GM23338 (cell line): Measurements from ENCODE around the gene JAM2. TPM values are rescaled to one million over a fixed set of nuclear protein-coding genes. Genes with fewer than 3 reads are reported as not detected.
A peak's percentile ranks its signal among the peaks of the same experiment; 100 is the strongest.

ENCODE experiments used
- ATAC-seq: fragments of 200-7000 bp; cut with Tn5 transposase; 3 replicates; pipeline ENCODE4 v1.9.1; 2020
- DNase-seq: peaks from one replicate; pipeline ENCODE4 v3.0.0-alpha.2; 2015; ENCODE audit warnings: low spot score
- H2AFZ ChIP-seq: fragments of 200-600 bp; sonication (generic); 2 replicates; pipeline ENCODE4 v1.8.0; 2016; ENCODE audit warnings: antibody characterized with exemption, mild to moderate bottlenecking, moderate library complexity
- H3F3A ChIP-seq: fragments of 200-600 bp; sonication (generic); replicated peaks from 2 replicates; pipeline ENCODE4 v1.8.0; 2017; ENCODE audit warnings: antibody characterized with exemption, mixed run types, low read depth
- H3K27ac ChIP-seq: fragments of 200-600 bp; sonication (generic); 2 replicates; pipeline ENCODE4 v1.6.1; 2016; ENCODE audit warnings: low read depth
- H3K27me3 ChIP-seq: fragments of 200-600 bp; sonication (generic); 2 replicates; pipeline ENCODE4 v1.8.0; 2016; ENCODE audit warnings: mild to moderate bottlenecking, mixed run types, moderate library complexity; ENCODE audit not compliant: insufficient read depth
- H3K36me3 ChIP-seq: fragments of 200-600 bp; sonication (generic); 2 replicates; pipeline ENCODE4 v1.8.0; 2016; ENCODE audit warnings: mild to moderate bottlenecking; ENCODE audit not compliant: insufficient read depth
- H3K4me1 ChIP-seq: fragments of 200-600 bp; sonication (generic); 2 replicates; pipeline ENCODE4 v1.8.0; 2016; ENCODE audit warnings: mild to moderate bottlenecking, moderate library complexity; ENCODE audit not compliant: insufficient read depth
- H3K4me2 ChIP-seq: fragments of 200-600 bp; sonication (generic); 2 replicates; pipeline ENCODE4 v1.7.1; 2017; ENCODE audit warnings: mixed run types
- H3K4me3 ChIP-seq: fragments of 200-600 bp; sonication (generic); 2 replicates; pipeline ENCODE4 v1.6.1; 2016; ENCODE audit warnings: mixed run types
- H3K79me2 ChIP-seq: fragments of 200-600 bp; sonication (generic); replicated peaks from 2 replicates; pipeline ENCODE4 v1.8.0; 2017; ENCODE audit warnings: mild to moderate bottlenecking; ENCODE audit not compliant: insufficient read depth
- H3K9me2 ChIP-seq: fragments of 200-600 bp; sonication (generic); 2 replicates; pipeline ENCODE4 v1.8.0; 2017; ENCODE audit not compliant: insufficient read depth
- H4K20me1 ChIP-seq: fragments of 200-600 bp; sonication (generic); replicated peaks from 2 replicates; pipeline ENCODE4 v1.8.0; 2017; ENCODE audit warnings: mild to moderate bottlenecking; ENCODE audit not compliant: insufficient read depth
- H3K27ac Mint-ChIP-seq: 2 replicates; pipeline ENCODE4 v1.8.0; 2020; ENCODE audit warnings: inconsistent platforms, mild to moderate bottlenecking, moderate library complexity, mixed read lengths
- H3K27me3 Mint-ChIP-seq: 3 replicates; pipeline ENCODE4 v1.8.0; 2022; ENCODE audit warnings: low read depth, mild to moderate bottlenecking, moderate library complexity, mixed read lengths, inconsistent platforms; ENCODE audit not compliant: insufficient read depth, poor library complexity
- H3K36me3 Mint-ChIP-seq: 3 replicates; pipeline ENCODE4 v1.8.0; 2021; ENCODE audit warnings: low read depth, mild to moderate bottlenecking, inconsistent platforms, moderate library complexity, mixed read lengths
- H3K4me1 Mint-ChIP-seq: 3 replicates; pipeline ENCODE4 v1.8.0; 2020; ENCODE audit warnings: mild to moderate bottlenecking, inconsistent platforms, mixed read lengths
- H3K4me3 Mint-ChIP-seq: 3 replicates; pipeline ENCODE4 v1.8.0; 2021; ENCODE audit warnings: moderate library complexity, mild to moderate bottlenecking, inconsistent platforms, mixed read lengths
- H3K9me3 Mint-ChIP-seq: 3 replicates; pipeline ENCODE4 v1.8.0; 2020; ENCODE audit warnings: moderate library complexity, mild to moderate bottlenecking, inconsistent platforms, mixed read lengths
- CREB1 ChIP-seq: fragments of 250-450 bp; sonication (Bioruptor Pico); IDR thresholded peaks from 2 replicates; pipeline ENCODE4 v1.5.0; 2020; ENCODE audit warnings: low read depth, mild to moderate bottlenecking, moderate library complexity
- CTCF ChIP-seq, 2 experiments: fragments of 200-600 bp in 1 of 2; sonication (generic) in 1 of 2; conservative IDR thresholded peaks; 2 replicates each; pipeline versions ENCODE4 v1.5.1 to v1.6.1; 2016 to 2017; ENCODE audit warnings: antibody characterized with exemption in 2 of 2, low read depth in 2 of 2, mild to moderate bottlenecking in 2 of 2, moderate library complexity in 1 of 2
- ETS1 ChIP-seq: IDR thresholded peaks from 2 replicates; pipeline ENCODE4 v1.6.1; 2016; ENCODE audit warnings: antibody characterized with exemption
- EZH2 ChIP-seq: fragments of 200-600 bp; sonication (generic); IDR thresholded peaks from one replicate; pipeline ENCODE4 v1.8.0; 2017; ENCODE audit warnings: antibody characterized with exemption, mild to moderate bottlenecking, low read depth; ENCODE audit not compliant: unreplicated experiment
- EZH2phosphoT487 ChIP-seq: fragments of 200-600 bp; sonication (generic); IDR thresholded peaks from one replicate; pipeline ENCODE4 v1.8.1; 2018; ENCODE audit warnings: antibody characterized with exemption; ENCODE audit not compliant: unreplicated experiment
- JUNB ChIP-seq: IDR thresholded peaks from one replicate; pipeline ENCODE4 v1.6.1; 2016; ENCODE audit warnings: antibody characterized with exemption; ENCODE audit not compliant: unreplicated experiment
- NANOG ChIP-seq: IDR thresholded peaks from 2 replicates; pipeline ENCODE4 v1.6.1; 2016; ENCODE audit warnings: antibody characterized with exemption, borderline replicate concordance
- POLR2AphosphoS5 ChIP-seq: IDR thresholded peaks from 2 replicates; pipeline ENCODE4 v1.6.1; 2016; ENCODE audit warnings: antibody characterized with exemption, low read depth
- REST ChIP-seq: IDR thresholded peaks from one replicate; pipeline ENCODE4 v1.6.1; 2018; ENCODE audit warnings: antibody characterized with exemption; ENCODE audit not compliant: unreplicated experiment
- STAT1 ChIP-seq: IDR thresholded peaks from one replicate; pipeline ENCODE4 v1.6.1; 2016; ENCODE audit warnings: antibody characterized with exemption; ENCODE audit not compliant: unreplicated experiment
- ZNF114 ChIP-seq: fragments of 250-450 bp; sonication (Bioruptor Pico); IDR thresholded peaks from 2 replicates; pipeline ENCODE4 v1.5.0; 2020; ENCODE audit warnings: mild to moderate bottlenecking, moderate library complexity
- ZNF331 ChIP-seq: fragments of 250-450 bp; sonication (Bioruptor Pico); IDR thresholded peaks from 2 replicates; pipeline ENCODE4 v1.5.0; 2020; ENCODE audit warnings: low read depth, mild to moderate bottlenecking, moderate library complexity
- ZNF462 ChIP-seq: fragments of 250-450 bp; sonication (Bioruptor Pico); IDR thresholded peaks from 2 replicates; pipeline ENCODE4 v1.5.0; 2020; ENCODE audit warnings: mild to moderate bottlenecking, moderate library complexity
- polyA plus RNA-seq: library from polyadenylated mRNA; unstranded; fragments of >200 nt; fragmentation: Nextera tagmentation; extraction: Ambion mirVana; gene quantifications from 2 replicates; pipeline ENCODE4 v1.2.1, GENCODE V29; 2016
- total RNA-seq: library from RNA; depleted of rRNA; stranded (reverse); fragments of >200 nt; shearing (Covaris generic); gene quantifications from 2 replicates; pipeline ENCODE4 v1.2.3, GENCODE V29; 2014

JAM2 gene
- total and polyA plus RNA-seq, 2 experiments from 2014 or later: 4.9 to 14.6 TPM

- Mint-ChIP-seq H3K27ac (peak overlapping the region; percentile 48; the same call in 1 of the 2 replicates), H3K36me3 (peaks cover 28% of the 10 kb centered on the region), H3K4me3 (no peak overlapping the region), H3K9me3 (no peaks in the 10 kb centered on the region; the same call in 2 of the 3 replicates), H3K4me1 (peaks cover 16% of the 10 kb centered on the region), H3K27me3 (peaks cover 11% of the 10 kb centered on the region)
- no peak for TF ChIP-seq ZNF114
- no peak for TF ChIP-seq ETS1
- TF ChIP-seq CTCF (conservative IDR thresholded peaks at IDR 0.05; ENCODE audit: low read depth in 2 of 2): no peak
- no peak for TF ChIP-seq ZNF462 (CRISPR knock-in tag)
- no peak for TF ChIP-seq JUNB
- no peak for TF ChIP-seq EZH2phosphoT487
- no peak for TF ChIP-seq EZH2
- TF ChIP-seq STAT1: no peak
- no peak for TF ChIP-seq REST
- no peak for TF ChIP-seq NANOG
- no peak for TF ChIP-seq POLR2AphosphoS5
- TF ChIP-seq ZNF331: no peak
- no peak for TF ChIP-seq CREB1
- Histone ChIP-seq H3K4me2 (no peak overlapping the region), H3K36me3 (peaks cover 25% of the 10 kb centered on the region), H4K20me1 (no peaks in the 10 kb centered on the region; the same call in 1 of the 2 replicates), H2AFZ (no peak overlapping the region), H3K4me1 (peaks cover 10% of the 10 kb centered on the region; the same call in 1 of the 2 replicates), H3K79me2 (peaks cover 81% of the 10 kb centered on the region), H3F3A (no peaks in the 10 kb centered on the region), H3K27me3 (no peaks in the 10 kb centered on the region), H3K27ac (0 out of 2 replicates have a peak overlapping the region, but pooled peaks have one; percentile 20), H3K4me3 (no peak overlapping the region), H3K9me2 (no peaks in the 10 kb centered on the region)
- no peak for DNase-seq
- no peak for ATAC-seq
Observed at GRCh38 chr21:25732091-25732760, 93.2 kb downstream of the JAM2 start.
